T-helper 22 cell (primary cell): ENCODE data around the gene CXCR3.
"Not testable (repeated sequence)": the region's sequence is repeated elsewhere in the genome, so short reads cannot be mapped to it uniquely, and the experiment has no call there.

Experiments
- DNase-seq: peaks from one replicate; pipeline ENCODE4 v3.0.0-alpha.2; 2020; ENCODE audit warnings: low read depth

CXCR3 gene

DNA sequence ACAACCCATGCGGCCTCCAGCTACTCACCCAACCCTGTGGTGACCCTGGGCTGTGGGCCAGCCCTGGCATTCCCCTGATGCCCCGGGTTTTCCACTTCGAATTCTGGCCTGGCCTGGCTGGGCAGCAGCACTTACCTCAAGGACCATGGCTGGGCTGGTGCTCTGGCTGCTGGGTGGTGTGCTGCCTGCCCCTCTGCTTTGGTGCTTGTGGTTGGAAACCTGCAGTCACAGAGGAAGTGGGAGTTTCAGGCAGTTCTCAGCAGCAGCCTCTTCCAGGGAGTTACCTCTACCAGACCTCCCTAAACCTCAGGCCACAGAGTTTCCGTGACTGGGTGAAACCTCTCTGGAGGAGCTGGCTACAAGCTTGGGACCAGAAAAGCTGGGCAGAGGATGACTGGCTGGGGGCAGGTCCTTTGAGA is at the start of gene CXCR3:
Gene CXCR3, minus strand, starts transcription at position 209 of the 419 bp plus-strand sequence. Its CDS starts 62 bp downstream, at position 147.
- peak; percentile 56 for DNase-seq

DNA sequence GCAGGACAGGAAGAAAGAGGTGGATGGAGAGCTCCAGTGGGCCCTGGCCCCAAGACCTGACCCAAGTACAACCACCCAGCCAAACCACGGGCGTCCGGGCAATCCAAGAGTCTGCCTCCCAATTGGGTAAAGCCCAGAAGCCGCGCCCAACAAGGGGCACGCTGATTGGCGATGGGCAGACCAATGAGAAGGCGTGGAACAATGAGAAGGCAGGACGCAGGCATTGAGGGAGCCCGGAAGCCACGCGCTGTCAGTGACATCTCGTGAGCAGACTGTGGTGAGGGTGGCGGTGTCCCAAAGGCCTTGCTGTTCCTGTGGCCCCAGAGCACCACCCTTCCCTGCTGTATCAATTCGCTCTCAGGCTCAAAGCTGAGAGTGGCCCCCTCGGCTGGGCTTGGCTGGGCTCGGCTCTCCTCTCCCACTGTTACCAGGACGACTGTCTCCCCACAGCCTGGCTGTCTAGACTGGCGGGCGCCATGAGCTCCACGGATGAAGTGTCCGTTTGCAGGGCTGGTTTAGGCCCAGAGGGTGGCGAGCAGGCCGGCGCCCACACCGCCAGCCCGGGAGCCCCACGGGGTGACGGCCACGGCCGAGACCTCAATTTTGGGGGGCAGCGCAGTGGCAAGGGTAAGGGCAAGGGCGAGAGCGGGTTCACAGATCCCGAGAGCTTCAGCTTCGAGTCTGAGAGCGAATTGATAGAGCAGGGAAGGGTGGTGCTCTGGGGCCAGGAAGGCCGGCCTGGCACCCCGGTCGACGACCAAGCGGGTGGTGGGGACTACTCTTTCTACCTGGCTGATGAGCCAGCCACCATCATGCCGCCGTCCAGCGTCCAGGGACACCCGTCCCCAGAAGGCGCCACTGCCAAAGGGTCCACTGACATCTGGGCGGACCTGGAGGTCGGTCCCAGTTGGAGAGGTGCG is 49.3 kb upstream of the CXCR3 start, which contains the start of gene LOC101059915:
Gene LOC101059915, plus strand, starts transcription at position 219 of the 920 bp plus-strand sequence.
- DNase-seq: no peak

DNA sequence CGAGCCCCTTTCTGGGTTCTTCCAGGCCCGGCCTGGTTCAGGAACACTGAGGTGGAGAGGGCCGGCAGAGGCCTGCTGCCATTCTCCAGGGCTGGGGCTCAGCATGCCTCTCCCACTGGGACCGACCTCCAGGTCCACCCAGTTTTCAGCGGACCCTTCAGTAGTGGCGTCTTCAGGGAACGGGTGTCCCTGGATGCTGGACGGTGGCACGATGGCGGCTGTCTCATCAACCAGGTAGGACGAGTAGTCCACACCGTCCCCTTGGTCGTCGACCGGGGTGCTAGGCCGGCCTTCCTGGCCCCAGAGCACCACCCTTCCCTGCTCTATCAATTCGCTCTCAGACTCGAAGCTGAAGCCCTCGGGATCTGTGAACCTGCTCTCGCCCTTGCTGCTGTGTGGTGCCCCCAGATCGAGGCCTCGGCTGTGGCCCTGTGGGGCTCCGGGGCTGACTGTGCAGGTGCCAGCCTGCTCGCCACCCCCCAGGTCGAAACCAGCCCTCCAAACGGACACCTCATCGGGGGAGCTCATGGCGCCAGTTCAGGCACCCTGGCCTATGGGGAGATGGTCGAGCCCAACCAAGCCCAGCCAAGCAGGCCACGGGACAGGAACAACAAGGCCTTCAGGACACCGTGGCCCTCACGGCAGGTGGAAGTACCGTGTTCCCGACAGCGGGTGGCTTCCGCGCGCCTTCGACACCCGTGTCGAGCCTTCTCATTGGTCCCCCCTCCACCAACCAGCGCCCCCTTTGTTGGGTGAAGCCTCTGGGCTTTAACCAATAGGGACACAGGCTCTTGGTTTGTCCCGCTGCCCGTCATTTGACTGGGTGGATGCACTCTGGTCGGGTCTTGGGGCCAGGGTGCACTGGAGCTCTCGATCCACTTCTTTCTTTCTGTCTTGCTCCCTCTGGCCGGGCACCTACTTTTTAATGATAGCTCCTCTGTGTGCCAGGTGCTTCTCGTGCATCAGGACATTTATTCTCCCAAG is 48.2 kb upstream of the CXCR3 start:
- no peak for DNase-seq

DNA sequence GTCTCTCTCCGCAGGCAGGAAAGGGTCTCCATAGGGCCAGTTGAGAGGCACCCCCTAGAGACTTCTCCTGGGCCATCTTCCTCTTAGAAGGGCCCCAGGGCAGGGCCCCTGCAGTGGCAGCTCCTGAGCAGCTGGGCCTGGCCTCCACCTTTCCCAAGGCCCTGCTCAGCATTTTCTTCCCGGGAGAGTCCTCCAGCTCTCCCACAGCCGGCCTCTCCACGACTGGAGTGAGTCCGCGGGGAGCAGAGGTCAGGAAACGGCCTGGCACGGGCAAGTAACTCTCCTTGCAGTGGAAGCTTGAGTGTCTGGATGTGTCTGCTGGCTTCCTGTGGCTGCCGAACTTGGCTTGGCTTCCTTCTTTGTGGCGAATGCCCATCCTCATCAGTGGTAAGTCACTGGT is 47.4 kb upstream of the CXCR3 start:
- DNase-seq: no peak

DNA sequence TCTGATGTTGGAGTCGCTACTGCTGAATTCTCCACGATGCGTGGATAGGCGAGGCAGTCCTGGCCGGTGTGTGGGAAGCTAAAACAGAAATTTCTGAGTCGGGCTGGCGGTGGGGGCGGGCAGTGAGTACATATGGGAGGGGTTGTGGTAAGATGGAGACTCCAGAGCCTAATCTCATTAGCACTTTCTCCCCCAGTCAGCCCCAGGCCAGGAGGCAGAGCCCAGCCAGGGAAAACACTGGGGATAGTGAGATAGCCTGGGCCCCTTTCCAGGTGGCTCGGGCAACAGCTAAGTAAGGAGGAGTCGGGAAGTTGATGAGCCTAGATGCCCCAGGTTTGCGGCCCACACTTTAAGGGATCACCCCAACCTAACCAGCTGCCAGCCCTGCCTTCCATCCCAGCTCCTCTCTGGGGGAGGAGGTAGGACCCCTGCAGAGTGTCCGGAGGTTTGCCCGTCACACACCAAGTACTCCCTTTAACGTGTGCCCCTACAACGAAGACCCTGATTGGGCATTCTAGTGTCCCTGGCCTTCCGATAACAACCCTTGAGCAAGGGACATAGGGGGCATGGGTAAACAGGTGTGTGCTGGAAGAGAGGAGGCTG is 46.7 kb upstream of the CXCR3 start:
- no peak for DNase-seq

DNA sequence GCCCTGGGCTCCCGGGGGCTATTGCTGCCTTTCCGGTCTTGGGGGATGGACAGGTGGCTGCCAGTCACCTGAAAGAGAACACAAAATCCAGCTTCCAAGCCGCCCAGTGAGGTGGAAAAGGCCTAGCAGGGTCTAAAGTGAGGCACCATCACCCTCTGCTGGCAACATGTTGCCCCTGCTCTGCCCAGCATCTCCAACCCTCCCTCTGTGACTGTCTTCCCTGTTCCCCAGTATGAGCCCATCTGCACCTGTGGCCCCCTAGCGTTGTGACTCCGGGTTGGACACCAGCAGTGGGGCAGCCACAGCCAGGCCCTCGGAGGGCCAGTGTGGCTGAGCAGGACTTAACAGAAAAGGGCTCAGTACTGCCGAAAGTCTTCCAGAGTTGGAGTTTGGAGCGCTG is 45.9 kb upstream of the CXCR3 start:
- DNase-seq: not testable (repeated sequence)

DNA sequence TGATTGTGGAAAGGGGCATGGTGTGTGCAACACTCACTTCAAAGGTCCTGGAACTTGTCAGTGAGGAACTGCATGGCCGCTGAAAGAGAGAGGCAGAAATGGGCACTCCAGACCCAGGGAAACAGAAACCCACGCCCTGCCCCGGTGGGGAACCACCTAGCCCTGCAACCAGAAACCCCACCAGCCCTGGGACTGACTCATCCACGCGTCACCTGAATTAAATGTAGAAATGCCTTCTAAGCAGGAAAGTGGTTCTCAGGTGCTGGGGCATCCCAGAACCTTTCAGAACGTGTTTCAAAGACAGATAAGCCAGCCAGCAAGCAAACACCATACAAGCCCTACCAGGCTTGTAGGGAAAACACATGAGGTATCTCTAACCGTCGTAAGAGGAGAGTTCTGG is 44.9 kb upstream of the CXCR3 start:
- peak; percentile 20 for DNase-seq

DNA sequence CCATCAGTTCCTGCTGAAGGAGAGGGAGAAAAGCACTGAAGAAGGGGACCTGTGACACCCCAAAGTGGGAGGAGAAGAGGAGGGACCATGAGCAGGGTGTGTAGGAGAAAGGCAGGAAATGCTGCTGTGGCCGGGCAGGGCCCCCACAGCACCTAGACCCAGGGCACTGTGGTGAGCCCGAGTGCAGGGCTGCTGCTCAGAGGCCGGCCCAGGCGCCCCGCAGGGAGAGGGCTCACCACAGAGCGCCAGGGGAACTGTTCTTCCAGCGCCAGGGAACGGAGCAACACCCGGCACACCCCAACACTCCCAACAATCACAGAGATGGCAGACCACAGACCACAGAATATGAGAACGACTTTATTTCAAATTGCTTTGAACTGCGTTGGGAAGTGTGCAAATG is 44.3 kb upstream of the CXCR3 start:
- DNase-seq: not testable (repeated sequence)

DNA sequence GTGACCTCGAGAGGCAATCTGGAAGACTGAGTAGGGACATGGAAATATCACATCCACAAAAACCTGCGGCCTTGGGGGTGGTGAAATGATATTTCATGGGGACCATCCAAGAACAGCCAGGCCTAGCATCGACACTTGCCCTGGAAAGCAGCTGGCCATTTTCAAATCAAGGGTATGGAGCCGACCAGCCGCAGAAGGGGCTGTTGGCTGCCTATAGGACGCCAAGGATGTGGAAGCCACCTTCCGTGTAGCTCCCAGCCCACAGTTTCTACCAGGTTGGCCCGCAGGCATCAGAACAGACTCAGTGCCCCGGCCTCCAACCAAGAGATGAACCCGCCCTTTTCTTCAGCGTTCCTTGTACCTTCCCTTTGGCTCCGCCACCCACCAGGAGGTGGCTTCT is 43.6 kb upstream of the CXCR3 start:
- no peak for DNase-seq

DNA sequence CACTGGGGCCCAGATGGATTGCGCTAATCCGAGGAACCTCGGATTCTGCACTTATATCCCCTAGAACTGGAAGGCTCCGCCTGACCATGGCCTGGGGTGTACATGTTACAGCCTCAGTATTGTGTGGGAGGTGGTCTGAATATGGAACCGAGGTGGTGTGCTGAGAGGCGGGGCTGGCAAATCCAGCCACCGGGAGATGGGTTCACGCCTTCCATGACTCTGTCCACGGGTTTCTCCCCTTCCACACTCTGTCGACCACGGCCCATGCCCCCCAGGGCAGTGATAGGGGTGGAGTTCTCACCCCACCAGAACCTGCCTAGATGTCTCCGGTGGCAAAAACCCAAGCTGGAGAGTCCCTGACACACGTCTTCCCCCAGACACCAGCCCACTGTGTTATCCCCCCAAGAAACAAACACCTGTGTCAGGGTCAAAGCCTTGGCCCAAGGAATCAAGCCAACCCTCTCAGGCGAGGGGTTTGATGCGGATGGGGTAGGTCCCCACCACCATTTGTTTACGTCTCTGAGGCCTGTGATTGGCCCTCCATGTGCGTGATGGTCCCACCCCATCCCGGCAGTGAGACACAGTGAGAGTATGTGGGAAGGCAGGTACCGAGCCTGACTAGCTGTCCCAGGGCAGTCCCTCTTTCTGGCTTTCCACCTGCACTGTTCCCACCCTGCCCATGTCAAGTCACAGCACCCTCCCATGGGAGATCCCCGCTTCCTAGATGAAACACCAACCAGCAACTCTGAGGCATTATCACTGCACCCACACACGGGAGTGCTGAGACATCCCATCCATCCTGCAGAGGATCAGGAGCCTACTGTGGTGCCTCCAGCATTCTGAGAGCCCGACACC is 42.5 kb upstream of the CXCR3 start:
- no peak for DNase-seq

DNA sequence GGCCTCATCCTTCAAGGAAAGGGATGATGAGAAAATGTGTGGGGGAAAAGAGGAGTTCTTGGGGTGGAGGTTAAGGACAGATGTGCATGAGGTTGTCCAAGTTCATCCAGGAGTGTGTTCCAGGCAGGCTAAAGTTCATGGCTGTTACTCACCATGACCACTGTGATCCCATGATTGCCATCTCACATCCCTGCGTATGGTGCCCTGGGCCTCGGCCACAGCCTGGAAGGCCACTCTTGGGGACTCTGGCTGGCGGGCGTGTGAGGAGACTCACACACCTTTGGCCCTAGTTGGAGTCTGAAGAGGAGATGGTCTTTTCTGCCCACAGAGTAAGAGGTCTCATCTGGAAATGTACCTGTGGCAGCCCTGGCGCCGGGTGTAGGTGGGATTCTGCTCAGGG is 41.6 kb upstream of the CXCR3 start:
- DNase-seq: no peak

DNA sequence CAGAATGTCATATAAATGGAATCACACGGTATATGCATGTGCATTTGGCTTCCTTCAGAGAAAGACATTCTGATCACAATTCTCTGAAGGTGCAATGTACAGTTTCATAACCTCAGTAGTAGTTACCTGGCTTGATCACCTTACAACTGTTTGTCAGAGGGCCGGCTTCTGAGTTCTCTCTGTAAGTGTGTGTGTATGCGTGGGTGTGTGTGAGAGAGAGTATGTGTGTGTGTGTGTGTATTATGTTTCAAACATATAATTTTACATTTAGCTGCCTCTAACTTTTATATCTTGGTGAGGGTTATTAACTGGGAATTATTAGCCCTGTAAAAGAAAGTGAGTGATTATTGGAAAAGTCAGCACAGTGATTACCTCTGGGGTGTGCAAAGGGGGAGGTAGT is 41.0 kb upstream of the CXCR3 start:
- DNase-seq: no peak

DNA sequence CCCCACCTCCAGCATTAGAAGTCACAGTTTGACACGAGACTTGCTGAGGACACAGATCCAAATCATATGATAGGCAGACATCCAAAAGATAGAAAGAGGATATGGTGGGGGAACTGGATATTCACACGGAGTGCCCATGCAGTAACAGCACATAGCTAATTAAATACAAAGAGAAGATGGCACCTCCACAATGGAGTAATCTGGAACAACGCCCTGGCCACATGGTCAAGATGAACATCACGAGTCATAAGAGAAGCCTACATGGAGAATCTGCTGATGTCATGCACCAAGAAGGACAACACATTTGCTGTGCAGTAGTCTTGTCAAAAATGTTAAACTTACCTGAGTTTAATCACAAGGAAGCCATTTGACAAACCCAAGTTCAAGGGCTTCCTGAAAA is 39.0 kb upstream of the CXCR3 start:
- no peak for DNase-seq

DNA sequence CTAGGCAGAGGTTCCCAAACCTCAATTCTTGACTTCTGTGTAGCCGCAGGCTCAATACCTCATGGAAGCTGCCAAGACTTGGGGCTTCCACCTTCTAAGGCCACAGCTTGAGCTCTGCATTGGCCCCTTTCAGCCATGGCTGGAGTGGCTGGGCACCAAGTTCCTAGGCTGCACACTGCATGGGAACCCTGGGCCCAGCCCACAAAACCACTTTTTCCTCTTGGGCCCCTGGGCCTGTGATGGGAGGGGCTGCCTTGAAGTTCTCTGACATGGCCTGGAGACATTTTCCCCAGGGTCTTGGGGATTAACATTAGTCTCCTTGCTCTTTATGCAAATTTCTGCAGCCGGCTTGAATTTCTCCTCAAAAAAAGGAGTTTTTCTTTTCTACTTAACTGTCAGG is 35.0 kb upstream of the CXCR3 start:
- no peak for DNase-seq

DNA sequence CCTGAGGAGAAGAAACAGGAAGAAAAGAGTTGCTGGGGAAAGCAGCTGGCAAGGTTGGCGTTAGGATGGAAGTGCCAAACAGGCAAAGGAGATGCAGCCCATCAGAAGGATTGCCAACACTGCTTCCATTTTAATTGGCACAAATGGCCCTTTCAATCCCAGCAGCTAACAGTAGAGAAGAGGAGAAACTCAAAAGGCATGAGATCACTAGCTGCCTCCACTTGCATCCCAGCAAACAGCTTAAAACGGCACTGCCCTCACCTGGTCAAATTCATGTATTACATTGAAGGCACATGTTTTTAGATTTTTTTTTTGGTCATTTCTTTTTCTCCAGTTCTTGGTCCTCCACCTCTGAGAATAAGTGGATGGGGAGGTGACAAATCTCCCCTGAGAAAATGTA is 34.1 kb upstream of the CXCR3 start:
- no peak for DNase-seq

DNA sequence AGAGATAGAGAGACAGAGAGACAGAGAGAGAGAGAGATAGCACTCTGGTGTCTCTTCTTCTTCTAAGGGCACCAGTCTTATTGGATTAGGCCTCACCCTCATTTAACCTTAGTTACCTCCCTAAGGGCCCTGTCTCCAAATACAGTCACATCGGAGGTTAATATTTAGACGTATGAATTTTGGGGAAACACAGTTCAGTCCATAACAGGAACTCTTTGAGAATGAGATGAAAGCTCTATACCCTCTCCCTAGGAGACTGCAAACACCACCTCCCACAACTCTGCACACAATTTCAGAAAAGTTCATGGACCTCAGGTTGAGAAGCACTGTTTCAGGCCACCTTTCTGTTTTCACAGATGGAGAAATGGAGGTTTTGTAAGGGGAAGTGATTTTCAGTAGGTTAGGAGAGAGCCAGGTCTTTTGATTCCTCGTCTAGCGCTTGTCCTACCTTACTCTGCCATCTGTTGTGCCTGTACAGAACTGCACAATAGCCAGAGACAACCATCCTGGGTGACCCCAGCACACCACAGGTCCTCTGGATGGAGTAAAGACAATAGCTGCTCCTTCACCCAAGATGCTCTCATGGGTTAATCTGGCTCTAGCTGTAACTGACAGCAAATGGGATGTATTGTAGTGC is 32.1 kb upstream of the CXCR3 start:
- DNase-seq: no peak

DNA sequence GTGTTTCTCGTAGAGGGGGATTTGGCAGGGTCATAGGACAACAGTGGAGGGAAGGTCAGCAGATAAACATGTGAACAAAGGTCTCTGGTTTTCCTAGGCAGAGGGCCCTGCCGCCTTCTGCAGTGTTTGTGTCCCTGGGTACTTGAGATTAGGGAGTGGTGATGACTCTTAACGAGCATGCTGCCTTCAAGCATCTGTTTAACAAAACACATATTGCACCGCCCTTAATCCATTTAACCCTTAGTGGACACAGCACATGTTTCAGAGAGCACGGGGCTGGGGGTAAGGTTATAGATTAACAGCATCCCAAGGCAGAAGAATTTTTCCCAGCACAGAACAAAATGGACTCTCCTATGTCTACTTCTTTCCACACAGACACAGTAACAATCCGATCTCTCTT is 26.1 kb upstream of the CXCR3 start:
- DNase-seq: not testable (repeated sequence)

DNA sequence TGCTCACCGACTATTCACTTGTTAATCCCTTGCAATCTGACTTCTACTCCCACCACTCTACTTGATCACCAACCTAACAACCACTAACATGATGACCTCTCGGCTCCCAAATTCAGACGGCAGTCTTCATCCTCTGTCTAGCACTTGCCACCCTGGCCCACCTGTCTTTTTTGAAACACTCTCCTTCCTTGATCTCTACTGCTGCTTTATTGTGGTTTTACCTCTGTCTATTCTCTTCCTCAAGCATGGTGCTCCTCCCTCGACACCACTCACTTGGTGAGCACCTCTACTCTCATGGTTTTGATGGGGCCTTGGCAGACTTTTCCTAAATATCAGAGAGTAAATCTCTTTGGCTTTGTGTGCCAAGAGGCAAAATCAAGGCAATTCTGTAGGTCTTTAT is 21.7 kb upstream of the CXCR3 start:
- no peak for DNase-seq

DNA sequence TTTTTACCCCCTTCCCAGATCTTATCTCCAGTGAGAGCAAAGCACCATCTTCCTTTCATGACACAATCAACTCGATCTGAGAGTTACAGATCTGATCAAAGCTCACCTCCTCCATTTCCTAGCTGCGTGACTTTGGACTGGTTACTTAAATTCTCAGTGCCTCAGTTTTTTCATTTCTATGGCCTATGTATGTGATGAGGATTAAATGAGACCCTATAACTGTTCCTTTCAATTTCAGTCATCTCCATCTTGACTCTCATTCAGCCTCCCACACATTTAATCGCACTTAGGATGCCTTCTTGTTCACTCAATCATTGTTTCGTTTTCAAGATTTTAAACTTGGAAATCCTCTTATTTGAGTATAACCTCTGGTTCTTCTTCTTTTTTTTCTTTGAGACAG is 20.1 kb upstream of the CXCR3 start:
- DNase-seq: no peak

DNA sequence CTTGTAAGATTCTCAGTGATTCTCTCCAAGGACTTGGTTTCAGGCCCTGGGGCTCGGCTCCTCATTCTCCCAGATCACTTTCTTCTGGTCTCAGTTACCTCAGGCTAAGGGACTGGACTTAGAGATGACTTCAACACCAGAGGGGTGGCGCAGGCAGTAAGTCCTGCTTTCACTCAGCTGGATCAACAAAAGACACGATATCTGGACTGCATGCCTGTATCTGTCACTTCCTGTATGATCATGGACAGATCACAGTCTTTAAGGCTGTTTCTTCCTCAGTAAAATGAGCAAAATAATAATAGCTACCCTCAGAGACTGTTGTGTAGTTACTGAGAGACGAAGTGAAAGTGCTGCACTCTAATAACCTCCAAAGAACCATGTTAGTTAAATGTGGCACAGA is 19.5 kb upstream of the CXCR3 start:
- no peak for DNase-seq

DNA sequence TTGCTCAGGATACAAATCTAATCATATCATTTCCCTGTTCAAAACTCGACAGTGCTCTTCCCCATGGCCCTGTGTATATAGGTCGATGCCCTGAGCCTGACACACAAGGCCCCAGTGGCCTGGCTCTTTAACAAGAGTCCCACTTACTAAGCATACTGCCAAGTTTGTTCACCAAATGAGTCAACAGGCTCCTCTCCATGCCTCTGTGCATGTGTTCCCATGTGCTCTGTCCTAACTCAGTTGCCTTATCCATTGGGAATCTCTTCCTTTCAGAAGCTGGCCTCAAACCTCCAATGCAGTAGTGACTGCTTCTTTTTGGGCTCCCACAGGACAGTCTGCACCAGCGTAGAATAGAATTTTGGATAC is 18.9 kb upstream of the CXCR3 start:
- no peak for DNase-seq
